MCF 10A (cell line): ENCODE results near the gene HSD17B8. TPM values are rescaled to one million over a fixed set of nuclear protein-coding genes. Genes with fewer than 3 reads are reported as not detected.
A peak's percentile ranks its signal among the peaks of the same experiment; 100 is the strongest.

Experiments used
- BruUV-seq: library from RNA; stranded (reverse); fragments of 400-500 nt; replicated peaks from 2 replicates; lab custom pipeline; 2021; lab: Mats Ljungman, UMichigan
- CTCF ChIA-PET: fragments of 300-600 bp; sonication (Branson Sonifier 250); formaldehyde crosslinking; extraction: SDS; loops from one replicate; lab custom pipeline; 2021; ENCODE audit warnings: antibody characterized with exemption, inconsistent platforms; lab: Yijun Ruan, JAX
- POLR2A ChIA-PET: fragments of 300-600, 350-650 bp; sonication (Branson Sonifier 250); formaldehyde crosslinking; extraction: SDS; loops from one replicate; lab custom pipeline; 2020; ENCODE audit warnings: antibody characterized with exemption, inconsistent platforms; lab: Yijun Ruan, JAX
- DNase-seq: peaks from one replicate; pipeline ENCODE4 v3.0.0-alpha.2; 2018; ENCODE audit not compliant: unreplicated experiment
- H3K27ac Mint-ChIP-seq: one replicate; pipeline ENCODE4 v1.8.0; 2022; ENCODE audit warnings: mild to moderate bottlenecking, low read depth, mixed read lengths; ENCODE audit not compliant: unreplicated experiment
- H3K27me3 Mint-ChIP-seq: one replicate; pipeline ENCODE4 v1.8.0; 2022; ENCODE audit warnings: mixed read lengths; ENCODE audit not compliant: insufficient read depth, unreplicated experiment
- H3K36me3 Mint-ChIP-seq: one replicate; pipeline ENCODE4 v1.8.0; 2022; ENCODE audit warnings: mild to moderate bottlenecking, moderate library complexity, mixed read lengths; ENCODE audit not compliant: insufficient read depth, unreplicated experiment
- H3K4me1 Mint-ChIP-seq: one replicate; pipeline ENCODE4 v1.8.0; 2022; ENCODE audit warnings: mixed read lengths; ENCODE audit not compliant: insufficient read depth, unreplicated experiment
- H3K4me3 Mint-ChIP-seq: one replicate; pipeline ENCODE4 v1.8.0; 2022; ENCODE audit warnings: mild to moderate bottlenecking, moderate library complexity, mixed read lengths; ENCODE audit not compliant: unreplicated experiment
- H3K9me3 Mint-ChIP-seq: one replicate; pipeline ENCODE4 v1.8.0; 2022; ENCODE audit warnings: mixed read lengths; ENCODE audit not compliant: unreplicated experiment
- CTCF ChIP-seq: fragments of 200-600 bp; IDR thresholded peaks from one replicate; pipeline ENCODE4 v1.8.0; 2022; ENCODE audit warnings: antibody characterized with exemption, mild to moderate bottlenecking; ENCODE audit not compliant: unreplicated experiment
- intact Hi-C: fragments of 100-400 bp; cut with micrococcal nuclease; formaldehyde crosslinking; loops from 2 replicates; pipeline ENCODE4 v1.14.1; 2022
- total RNA-seq: library from RNA; stranded (reverse); gene quantifications from 2 replicates; pipeline ENCODE4 v1.2.3, GENCODE V29; 2022

HSD17B8 gene
- total RNA-seq, 1 experiment from 2014 or later, result 26.4 TPM

GRCh38 chr6:33206864-33207551 lies 2.6 kb downstream of the HSD17B8 start:
- no TSS peak for BruUV-seq
- DNase-seq, result no peak
- Mint-ChIP-seq H3K27ac (no peak overlapping the region), H3K4me3 (peak overlapping the region; percentile 87), H3K36me3 (peaks cover 29% of the 10 kb centered on the region), H3K27me3 (no peaks in the 10 kb centered on the region), H3K4me1 (peaks cover 56% of the 10 kb centered on the region), H3K9me3 (no peaks in the 10 kb centered on the region)
- no peak for TF ChIP-seq CTCF
- intact Hi-C loops, result no loop called here
- ChIA-PET CTCF (interaction anchor here (1.2 kb wide), 1 partner anchor 41 kb away, joined by 4 read pairs; no protein-coding TSS in a partner anchor), POLR2A (interaction anchor here (0.7 to 3.7 kb wide), 4 partner anchors 42 to 235 kb away, joined by 3 to 73 read pairs (median 18); partner anchors contain the start of genes RPS18 and VPS52)

DNA sequence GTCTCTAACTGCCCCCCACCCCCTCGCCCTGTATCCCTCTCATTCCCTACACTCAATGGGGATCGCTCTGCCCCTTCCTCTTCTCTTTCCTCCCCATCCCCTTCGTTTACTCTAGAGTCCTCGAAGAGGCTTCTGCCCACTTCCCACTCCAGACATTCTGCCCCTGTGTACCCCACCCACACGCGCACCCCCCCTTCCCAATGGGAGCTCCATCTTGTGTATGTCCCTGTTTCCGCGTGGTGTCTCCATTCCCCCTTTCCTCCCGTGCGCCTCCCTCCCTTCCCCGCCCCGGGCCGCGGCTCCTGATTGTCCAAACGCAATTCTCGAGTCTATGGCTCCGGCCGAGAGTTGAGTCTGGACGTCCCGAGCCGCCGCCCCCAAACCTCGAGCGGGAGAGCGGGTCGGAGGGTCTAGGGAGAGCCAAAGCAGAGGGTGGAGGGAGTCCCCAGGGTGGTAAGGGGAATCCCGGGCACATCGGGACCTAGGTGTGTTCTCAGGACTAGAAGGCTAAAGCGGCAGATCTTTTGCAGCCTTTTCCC lies 3.2 kb downstream of the HSD17B8 start:
- no peak for TF ChIP-seq CTCF
- POLR2A ChIA-PET, result interaction anchor here (0.7 to 3.7 kb wide), 13 partner anchors 8 to 236 kb away, joined by 3 to 73 read pairs (median 5); partner anchors contain the start of genes B3GALT4, RPS18 and VPS52
- CTCF ChIA-PET, result interaction anchor here (1.2 kb wide), 1 partner anchor 41 kb away, joined by 4 read pairs; no protein-coding TSS in a partner anchor
- Mint-ChIP-seq H3K27me3 (peaks cover 5% of the 10 kb centered on the region), H3K4me1 (peaks cover 50% of the 10 kb centered on the region), H3K27ac (peak overlapping the region; percentile 94), H3K9me3 (no peaks in the 10 kb centered on the region), H3K36me3 (peaks cover 23% of the 10 kb centered on the region), H3K4me3 (peak overlapping the region; percentile 87)
- intact Hi-C loops, result loop anchor here (2.0 kb wide), 1 partner anchor 41 kb away; no protein-coding TSS in a partner anchor
- peak; percentile 34 for DNase-seq
- TSS peak; percentile 87 for BruUV-seq

GRCh38 chr6:33208091-33208967 lies 3.9 kb downstream of the HSD17B8 start, which contains the start of gene RING1:
TSS of gene RING1 (plus strand) at chr6:33208500. CDS start at chr6:33208823, 323 bp downstream.
- Mint-ChIP-seq H3K4me1 (peaks cover 50% of the 10 kb centered on the region), H3K9me3 (no peaks in the 10 kb centered on the region), H3K27me3 (peaks cover 12% of the 10 kb centered on the region), H3K27ac (peak within 1 kb of the TSS; percentile 94), H3K36me3 (peaks cover 16% of the 10 kb centered on the region), H3K4me3 (peak within 1 kb of the TSS; percentile 87)
- intact Hi-C loops, result loop anchor here (2.0 kb wide), 1 partner anchor 40 kb away; no protein-coding TSS in a partner anchor
- ChIA-PET POLR2A (interaction anchor here (0.6 to 3.7 kb wide), 26 partner anchors 9 to 1013 kb away, joined by 3 to 73 read pairs (median 4); partner anchors contain the start of genes B3GALT4, RPS18, VPS52 and ZBTB22), CTCF (interaction anchor here (0.6 to 1.5 kb wide), 8 partner anchors 10 to 1654 kb away, joined by 3 to 5 read pairs (median 3); no protein-coding TSS in a partner anchor)
- no peak for TF ChIP-seq CTCF
- DNase-seq, result peak; percentile 52
- BruUV-seq, result no TSS peak
